GM21447 (cell line): ENCODE measurements around the gene SERINC3.
"Not testable (repeated sequence)": the region's sequence is repeated elsewhere in the genome, so short reads cannot be mapped to it uniquely, and the experiment has no call there.

ENCODE experiments used
- ATAC-seq: cut with Tn5 transposase; IDR thresholded peaks from one replicate; pipeline ENCODE4 v1.9.1; 2021; ENCODE audit not compliant: unreplicated experiment

Gene SERINC3

GRCh38 chr20:44521484-44522481 is at the start of gene SERINC3:
Gene SERINC3, minus strand, starts transcription at chr20:44522070. Its CDS starts 119 bp downstream, at chr20:44521951.
- peak; percentile 96 for ATAC-seq

- no peak for ATAC-seq
Observed at GRCh38 chr20:44571362-44571988, 49.6 kb upstream of the SERINC3 start.

- ATAC-seq: no peak
Observed at GRCh38 chr20:44570367-44570766, 48.5 kb upstream of the SERINC3 start.

- no peak for ATAC-seq
Observed at GRCh38 chr20:44566811-44567210, 44.9 kb upstream of the SERINC3 start.

- no peak for ATAC-seq
Observed at GRCh38 chr20:44566018-44566417, 44.1 kb upstream of the SERINC3 start.

GRCh38 chr20:44561876-44562275 is 40.0 kb upstream of the SERINC3 start:
- ATAC-seq: no peak

GRCh38 chr20:44560818-44561217 is 38.9 kb upstream of the SERINC3 start:
- not testable (repeated sequence) for ATAC-seq

- ATAC-seq: no peak
Observed at GRCh38 chr20:44560229-44560628, 38.4 kb upstream of the SERINC3 start.

GRCh38 chr20:44559302-44559701 is 37.4 kb upstream of the SERINC3 start:
- ATAC-seq: no peak

GRCh38 chr20:44552950-44553908 is 31.4 kb upstream of the SERINC3 start:
- ATAC-seq: no peak

GRCh38 chr20:44552568-44552949 is 30.7 kb upstream of the SERINC3 start:
- no peak for ATAC-seq

GRCh38 chr20:44552050-44552449 is 30.2 kb upstream of the SERINC3 start:
- no peak for ATAC-seq

- ATAC-seq: no peak
Observed at GRCh38 chr20:44549123-44549522, 27.3 kb upstream of the SERINC3 start.

GRCh38 chr20:44547419-44547818 is 25.5 kb upstream of the SERINC3 start:
- no peak for ATAC-seq

- no peak for ATAC-seq
Observed at GRCh38 chr20:44544263-44544662, 22.4 kb upstream of the SERINC3 start.

GRCh38 chr20:44543358-44543757 is 21.5 kb upstream of the SERINC3 start:
- ATAC-seq: no peak

GRCh38 chr20:44542890-44543289 is 21.0 kb upstream of the SERINC3 start:
- ATAC-seq: no peak

GRCh38 chr20:44541992-44542391 is 20.1 kb upstream of the SERINC3 start:
- ATAC-seq: no peak

GRCh38 chr20:44540834-44541233 is 19.0 kb upstream of the SERINC3 start:
- no peak for ATAC-seq

GRCh38 chr20:44537993-44538392 is 16.1 kb upstream of the SERINC3 start:
- no peak for ATAC-seq

- no peak for ATAC-seq
Observed at GRCh38 chr20:44536175-44536574, 14.3 kb upstream of the SERINC3 start.
